GM23338 (cell line): ENCODE measurements around the gene APEX1.

ENCODE experiments used
- EZH2 ChIP-seq: fragments of 200-600 bp; sonication (generic); IDR thresholded peaks from one replicate; pipeline ENCODE4 v1.8.0; 2017; ENCODE audit warnings: antibody characterized with exemption, mild to moderate bottlenecking, low read depth; ENCODE audit not compliant: unreplicated experiment
- POLR2AphosphoS5 ChIP-seq: IDR thresholded peaks from 2 replicates; pipeline ENCODE4 v1.6.1; 2016; ENCODE audit warnings: antibody characterized with exemption, low read depth
- TF ChIP-seq, protein P1 (sequence below), 2 experiments: fragments of 200-600 bp in 1 of 2; sonication (generic) in 1 of 2; conservative IDR thresholded peaks; 2 replicates each; pipeline versions ENCODE4 v1.5.1 to v1.6.1; 2016 to 2017; ENCODE audit warnings: antibody characterized with exemption in 2 of 2, low read depth in 2 of 2, mild to moderate bottlenecking in 2 of 2, moderate library complexity in 1 of 2
- TF ChIP-seq, protein P2 (sequence below): IDR thresholded peaks from one replicate; pipeline ENCODE4 v1.6.1; 2018; ENCODE audit warnings: antibody characterized with exemption; ENCODE audit not compliant: unreplicated experiment

DNA sequence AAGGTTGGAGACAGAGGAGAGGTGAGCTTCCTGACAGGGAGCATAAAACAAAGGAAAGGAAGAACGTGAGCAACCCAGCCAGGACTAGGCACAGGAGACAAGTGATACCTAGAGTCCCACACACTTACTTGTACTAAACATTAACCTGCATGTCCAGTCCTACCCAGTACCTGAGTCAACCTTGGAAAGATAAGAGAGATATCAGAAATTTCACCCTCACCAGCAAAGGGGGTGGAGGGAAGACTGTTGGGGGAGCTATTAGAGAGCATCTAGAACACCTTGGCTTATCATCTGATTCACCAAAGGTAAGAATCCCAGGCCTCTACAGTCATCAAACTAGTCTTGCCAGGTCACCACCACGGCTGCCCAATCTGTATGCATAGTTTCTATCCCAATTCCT is 30.2 kb upstream of the APEX1 start:
- TF ChIP-seq, protein P1, sequence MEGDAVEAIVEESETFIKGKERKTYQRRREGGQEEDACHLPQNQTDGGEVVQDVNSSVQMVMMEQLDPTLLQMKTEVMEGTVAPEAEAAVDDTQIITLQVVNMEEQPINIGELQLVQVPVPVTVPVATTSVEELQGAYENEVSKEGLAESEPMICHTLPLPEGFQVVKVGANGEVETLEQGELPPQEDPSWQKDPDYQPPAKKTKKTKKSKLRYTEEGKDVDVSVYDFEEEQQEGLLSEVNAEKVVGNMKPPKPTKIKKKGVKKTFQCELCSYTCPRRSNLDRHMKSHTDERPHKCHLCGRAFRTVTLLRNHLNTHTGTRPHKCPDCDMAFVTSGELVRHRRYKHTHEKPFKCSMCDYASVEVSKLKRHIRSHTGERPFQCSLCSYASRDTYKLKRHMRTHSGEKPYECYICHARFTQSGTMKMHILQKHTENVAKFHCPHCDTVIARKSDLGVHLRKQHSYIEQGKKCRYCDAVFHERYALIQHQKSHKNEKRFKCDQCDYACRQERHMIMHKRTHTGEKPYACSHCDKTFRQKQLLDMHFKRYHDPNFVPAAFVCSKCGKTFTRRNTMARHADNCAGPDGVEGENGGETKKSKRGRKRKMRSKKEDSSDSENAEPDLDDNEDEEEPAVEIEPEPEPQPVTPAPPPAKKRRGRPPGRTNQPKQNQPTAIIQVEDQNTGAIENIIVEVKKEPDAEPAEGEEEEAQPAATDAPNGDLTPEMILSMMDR (conservative IDR thresholded peaks at IDR 0.05; ENCODE audit: low read depth in 2 of 2): no peak
- TF ChIP-seq EZH2 (no peak), POLR2AphosphoS5 (no peak)
- TF ChIP-seq, protein P2, sequence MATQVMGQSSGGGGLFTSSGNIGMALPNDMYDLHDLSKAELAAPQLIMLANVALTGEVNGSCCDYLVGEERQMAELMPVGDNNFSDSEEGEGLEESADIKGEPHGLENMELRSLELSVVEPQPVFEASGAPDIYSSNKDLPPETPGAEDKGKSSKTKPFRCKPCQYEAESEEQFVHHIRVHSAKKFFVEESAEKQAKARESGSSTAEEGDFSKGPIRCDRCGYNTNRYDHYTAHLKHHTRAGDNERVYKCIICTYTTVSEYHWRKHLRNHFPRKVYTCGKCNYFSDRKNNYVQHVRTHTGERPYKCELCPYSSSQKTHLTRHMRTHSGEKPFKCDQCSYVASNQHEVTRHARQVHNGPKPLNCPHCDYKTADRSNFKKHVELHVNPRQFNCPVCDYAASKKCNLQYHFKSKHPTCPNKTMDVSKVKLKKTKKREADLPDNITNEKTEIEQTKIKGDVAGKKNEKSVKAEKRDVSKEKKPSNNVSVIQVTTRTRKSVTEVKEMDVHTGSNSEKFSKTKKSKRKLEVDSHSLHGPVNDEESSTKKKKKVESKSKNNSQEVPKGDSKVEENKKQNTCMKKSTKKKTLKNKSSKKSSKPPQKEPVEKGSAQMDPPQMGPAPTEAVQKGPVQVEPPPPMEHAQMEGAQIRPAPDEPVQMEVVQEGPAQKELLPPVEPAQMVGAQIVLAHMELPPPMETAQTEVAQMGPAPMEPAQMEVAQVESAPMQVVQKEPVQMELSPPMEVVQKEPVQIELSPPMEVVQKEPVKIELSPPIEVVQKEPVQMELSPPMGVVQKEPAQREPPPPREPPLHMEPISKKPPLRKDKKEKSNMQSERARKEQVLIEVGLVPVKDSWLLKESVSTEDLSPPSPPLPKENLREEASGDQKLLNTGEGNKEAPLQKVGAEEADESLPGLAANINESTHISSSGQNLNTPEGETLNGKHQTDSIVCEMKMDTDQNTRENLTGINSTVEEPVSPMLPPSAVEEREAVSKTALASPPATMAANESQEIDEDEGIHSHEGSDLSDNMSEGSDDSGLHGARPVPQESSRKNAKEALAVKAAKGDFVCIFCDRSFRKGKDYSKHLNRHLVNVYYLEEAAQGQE: no peak
